HG02840 (cell line): ENCODE data around the gene PCIF1.
"Not testable (repeated sequence)": the region's sequence is repeated elsewhere in the genome, so short reads cannot be mapped to it uniquely, and the experiment has no call there.

Source experiments
- ATAC-seq: cut with Tn5 transposase; IDR thresholded peaks from one replicate; pipeline ENCODE4 v1.9.1; 2021; ENCODE audit warnings: mild to moderate bottlenecking, moderate library complexity, moderate number of reproducible peaks; ENCODE audit not compliant: unreplicated experiment, low FRiP score

Gene PCIF1

DNA sequence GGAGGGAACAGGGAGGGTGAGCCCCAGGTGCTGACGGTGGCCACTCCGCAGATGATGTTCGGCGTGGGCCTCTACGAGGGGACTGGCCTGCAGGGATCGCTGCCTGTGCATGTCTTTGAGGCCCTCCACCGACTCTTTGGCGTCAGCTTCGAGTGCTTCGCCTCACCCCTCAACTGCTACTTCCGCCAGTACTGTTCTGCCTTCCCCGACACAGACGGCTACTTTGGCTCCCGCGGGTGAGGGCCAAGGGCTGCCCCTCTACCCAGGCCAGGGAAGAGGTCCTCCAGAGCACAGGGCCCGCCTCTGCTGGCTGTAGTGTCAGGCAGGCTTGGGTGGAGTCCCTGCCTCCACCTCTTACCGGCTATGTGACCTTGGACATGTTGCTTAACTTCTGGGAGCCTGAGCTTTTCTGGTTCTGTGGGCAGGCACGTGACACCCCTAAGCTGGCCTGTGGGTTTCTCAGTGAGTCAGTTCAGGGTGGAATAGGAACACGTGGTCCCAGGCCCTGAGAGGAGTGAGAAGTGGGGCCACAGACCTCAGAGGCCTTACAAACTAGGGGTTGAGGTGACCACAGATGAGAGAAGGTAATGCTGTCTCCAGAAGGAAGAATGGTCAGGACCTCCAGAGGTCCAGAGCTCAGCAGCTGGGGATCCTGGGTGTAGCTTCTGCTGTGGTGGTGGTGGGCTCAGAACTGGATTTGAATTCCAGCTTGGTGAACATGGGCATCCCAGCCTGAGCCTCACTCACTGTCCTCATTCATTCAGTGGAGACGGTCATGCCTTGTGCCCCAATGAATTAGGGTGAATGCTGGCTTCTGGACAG, 11.9 kb downstream of the PCIF1 start:
- ATAC-seq: no peak

DNA sequence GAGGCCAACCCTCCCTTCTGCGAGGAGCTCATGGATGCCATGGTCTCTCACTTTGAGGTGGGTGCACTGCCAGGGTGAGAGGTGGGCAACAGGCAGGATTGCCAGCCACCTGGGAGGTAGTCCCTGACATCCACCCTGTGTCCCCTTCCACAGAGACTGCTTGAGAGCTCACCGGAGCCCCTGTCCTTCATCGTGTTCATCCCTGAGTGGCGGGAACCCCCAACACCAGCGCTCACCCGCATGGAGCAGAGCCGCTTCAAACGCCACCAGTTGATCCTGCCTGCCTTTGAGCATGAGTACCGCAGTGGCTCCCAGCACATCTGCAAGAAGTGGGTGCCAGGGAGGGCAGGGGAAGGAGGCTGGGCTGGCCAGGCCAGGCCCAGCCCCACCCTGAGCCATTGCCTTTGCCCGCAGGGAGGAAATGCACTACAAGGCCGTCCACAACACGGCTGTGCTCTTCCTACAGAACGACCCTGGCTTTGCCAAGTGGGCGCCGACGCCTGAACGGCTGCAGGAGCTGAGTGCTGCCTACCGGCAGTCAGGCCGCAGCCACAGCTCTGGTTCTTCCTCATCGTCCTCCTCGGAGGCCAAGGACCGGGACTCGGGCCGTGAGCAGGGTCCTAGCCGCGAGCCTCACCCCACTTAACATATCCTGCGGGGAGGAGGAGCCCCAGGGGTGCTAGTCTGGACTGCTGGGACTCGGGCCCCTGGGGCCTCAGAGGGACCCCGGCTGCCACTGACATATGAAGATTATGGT, 12.8 kb downstream of the PCIF1 start:
- no peak for ATAC-seq

DNA sequence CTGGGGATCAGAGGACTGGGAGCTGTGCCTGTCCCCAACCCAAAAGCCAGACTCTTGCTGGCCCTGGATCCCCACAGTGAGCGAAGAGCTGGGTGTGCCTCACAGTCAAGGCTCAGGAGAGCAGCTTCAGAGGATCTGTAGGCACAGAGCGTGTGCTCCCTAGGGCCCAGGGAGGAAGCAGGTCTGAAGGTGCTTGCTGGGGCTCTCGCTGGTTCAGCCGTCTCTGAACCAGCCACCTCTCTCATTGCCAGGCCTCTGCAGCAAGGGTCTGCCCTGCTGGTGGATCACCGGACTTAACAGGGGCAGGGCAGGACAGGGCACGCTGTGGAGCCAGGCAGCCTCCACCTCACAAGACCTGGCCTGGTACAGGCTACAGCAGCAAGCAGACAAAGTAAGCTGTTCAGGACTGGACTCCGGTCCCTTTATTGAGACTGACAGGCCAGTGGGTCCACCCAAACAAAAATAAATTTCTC, 13.8 kb downstream of the PCIF1 start:
- no peak for ATAC-seq

DNA sequence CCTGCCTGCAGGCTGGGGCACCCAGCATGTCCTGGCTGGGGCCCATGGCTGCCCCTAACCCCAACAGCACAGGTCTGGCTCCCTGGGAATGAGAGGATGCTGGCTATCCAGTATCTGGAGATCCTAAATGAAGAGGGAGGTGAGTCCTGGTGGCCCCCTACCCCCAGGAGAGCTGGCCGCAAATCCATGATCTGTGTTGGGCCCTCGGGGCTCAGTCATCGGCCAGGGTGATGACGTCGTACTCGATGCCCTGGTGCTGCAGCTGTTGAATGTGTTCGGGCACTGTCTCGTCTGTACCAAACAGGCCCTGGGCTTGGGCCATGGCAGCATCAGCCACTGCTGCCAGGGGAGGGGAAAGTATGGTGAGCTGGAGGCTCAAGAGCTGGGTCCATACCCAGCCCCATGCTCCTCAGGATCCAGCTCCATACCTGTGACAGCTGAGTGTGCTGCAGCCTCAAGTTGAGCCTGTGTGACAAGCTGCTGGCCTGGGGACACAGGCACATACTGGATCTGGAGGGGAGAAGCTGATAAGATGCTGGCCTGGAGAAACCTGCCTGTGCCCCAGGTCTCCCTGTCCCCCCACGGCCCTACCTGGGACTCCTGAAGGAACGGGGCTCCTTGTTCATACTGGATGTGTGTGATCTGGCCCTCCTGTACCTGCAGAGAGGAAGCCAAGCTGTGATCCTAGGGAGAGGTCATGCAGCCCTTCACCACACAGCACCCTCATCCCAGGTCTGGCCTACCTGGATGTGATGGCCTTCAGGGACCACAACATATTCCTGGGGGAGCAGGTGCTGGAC, 14.5 kb downstream of the PCIF1 start:
- ATAC-seq: no peak

DNA sequence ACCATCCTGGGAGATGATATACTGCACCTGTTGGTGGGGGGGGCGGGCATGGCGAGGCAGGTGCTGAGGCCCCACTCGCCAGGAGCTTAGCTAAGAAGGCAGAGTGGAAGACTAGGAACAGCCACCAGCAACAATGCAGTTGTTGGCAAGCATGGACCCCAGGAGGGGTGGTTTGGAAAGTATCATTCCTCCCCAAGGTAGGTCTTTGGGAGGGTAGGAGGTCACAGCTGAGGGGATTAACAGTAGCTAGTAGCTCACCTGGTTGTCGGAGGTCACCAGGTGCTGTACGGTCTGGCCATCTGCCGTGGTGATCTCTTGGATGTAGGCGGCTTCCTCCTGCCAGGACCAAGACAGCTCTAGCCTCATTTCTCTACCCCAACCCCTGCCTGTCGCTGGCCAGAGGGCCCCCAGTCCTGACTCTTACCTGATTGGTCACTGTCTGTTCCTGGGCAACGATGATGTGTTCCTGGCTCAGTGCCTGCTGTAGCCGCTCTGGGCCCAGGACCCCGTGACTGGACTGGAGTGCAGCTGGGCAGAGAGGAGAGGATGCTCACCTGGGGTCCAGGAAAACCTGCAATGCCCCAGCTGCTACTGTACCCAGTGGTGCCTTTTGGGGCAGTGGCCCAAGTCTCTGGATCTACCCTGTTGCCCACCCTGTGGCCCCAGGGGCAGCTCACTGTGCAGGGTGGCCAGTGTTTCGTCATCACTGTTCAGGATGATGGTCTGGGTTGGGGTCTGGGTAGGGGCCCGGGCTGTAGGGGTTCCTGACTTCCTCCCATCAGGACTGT, 15.3 kb downstream of the PCIF1 start:
- no peak for ATAC-seq

DNA sequence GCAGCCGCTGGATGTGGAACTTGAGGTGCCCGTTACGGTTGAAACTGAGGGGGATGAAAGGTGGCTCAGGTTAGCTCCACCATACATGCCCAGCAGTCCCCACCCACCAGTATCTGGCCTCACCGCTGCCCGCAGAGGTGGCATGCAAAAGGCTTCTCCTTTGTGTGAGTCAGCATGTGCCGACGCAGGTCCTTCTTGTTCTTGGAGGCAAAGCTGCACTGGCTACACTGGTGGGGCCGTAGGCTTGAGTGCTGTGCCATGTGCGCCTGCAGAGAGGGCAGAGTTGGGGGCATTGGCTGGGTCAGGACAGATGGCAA, 15.8 kb downstream of the PCIF1 start:
- no peak for ATAC-seq

DNA sequence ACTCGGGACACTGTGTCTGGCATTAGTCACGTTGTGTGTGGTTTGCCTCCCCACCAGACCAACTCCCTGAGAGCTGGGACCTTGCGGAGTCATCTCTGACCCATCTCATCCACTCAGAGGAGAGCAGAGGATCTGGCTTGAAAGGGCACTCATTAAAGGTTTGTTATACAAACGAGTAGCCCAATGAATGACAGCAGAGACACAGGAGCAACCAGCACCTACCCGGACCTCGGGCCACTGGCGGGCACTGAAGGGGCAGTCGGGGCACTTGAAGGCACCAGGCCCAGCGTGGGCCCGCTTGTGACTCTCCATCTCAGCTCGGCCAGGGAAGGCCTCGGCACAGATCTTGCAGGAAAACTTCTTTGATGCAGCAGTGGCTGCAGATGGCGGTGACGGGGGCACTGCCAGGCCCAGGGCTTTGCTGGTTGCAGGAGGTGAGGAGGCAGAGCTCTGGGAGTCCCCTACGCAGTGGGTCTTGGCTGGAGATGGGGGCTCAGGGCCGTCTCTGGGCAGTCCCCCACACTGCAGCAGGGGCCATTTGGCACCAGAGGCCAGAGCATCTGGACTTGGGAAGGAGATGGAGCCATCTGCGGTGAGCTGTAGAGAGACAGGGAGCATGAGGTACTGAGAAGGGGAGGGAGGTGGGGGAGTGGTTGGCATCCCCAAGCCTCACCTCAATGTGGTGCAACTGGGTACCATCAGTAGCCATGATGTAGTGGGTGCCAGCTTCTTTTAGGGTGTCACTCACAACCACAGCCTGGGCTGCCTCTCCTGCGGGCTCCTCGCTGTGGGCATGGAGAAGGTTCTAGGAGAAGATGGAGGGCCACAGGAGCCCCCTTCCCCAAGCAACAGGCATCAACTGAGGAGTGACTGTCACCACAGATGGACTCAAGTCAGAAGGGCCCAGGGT, 17.7 kb downstream of the PCIF1 start:
- no peak for ATAC-seq

DNA sequence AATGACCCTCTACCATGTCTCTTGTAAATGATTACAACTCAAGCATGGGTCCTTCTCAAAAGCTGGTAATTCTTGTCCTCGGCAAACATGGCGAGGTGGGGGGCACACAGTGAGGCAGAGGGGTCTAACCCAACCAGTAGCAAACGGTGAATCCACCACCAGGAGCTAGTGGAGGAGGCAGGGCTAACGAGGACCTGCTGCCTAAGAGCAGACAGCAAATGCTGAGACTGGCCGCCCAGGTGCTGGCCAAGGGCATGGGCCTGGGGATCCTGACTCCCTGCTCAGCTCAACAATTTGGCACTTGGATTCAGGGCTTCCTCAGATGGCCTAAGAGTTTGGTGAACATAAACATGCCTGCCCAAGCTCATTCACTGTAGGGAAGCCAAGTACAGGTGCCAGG, 18.4 kb downstream of the PCIF1 start:
- ATAC-seq: no peak

DNA sequence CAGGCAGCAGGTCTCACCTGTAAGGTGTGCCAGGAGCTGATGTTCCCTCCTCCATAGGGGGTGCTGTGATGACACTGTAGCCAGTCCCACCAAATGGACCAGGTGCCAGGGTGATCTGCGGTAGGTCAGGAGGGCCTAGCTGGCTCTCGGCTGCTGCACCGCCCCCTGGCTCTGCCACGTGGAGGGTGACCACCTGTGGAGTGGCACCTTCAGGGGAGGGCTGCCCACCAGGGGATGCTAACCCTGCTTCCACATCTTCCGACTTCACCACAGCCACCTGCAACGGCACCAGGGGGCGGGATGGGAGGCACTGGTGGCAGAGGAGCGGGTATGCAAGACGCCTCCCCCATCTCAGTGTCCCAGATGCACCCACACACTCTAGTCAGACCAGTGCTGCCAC, 19.2 kb downstream of the PCIF1 start:
- ATAC-seq: no peak

DNA sequence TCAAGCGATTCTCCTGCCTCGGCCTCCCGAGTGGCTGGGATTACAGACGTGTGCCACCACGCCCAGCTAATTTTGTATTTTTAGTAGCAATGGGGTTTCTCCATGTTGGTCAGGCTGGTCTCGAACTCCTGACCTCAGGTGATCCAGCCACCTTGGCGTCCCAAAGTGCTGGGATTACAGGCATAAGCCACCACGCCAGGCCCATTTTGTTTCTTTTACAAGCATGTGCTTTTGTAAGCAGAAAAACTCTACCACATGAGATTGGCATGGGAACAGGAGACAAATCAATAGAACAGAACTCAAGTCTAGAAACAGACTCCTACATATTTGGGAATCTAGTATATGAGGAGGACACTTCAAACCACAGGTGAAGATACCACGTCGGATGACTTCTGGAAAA, 21.8 kb downstream of the PCIF1 start:
- ATAC-seq: not testable (repeated sequence)

DNA sequence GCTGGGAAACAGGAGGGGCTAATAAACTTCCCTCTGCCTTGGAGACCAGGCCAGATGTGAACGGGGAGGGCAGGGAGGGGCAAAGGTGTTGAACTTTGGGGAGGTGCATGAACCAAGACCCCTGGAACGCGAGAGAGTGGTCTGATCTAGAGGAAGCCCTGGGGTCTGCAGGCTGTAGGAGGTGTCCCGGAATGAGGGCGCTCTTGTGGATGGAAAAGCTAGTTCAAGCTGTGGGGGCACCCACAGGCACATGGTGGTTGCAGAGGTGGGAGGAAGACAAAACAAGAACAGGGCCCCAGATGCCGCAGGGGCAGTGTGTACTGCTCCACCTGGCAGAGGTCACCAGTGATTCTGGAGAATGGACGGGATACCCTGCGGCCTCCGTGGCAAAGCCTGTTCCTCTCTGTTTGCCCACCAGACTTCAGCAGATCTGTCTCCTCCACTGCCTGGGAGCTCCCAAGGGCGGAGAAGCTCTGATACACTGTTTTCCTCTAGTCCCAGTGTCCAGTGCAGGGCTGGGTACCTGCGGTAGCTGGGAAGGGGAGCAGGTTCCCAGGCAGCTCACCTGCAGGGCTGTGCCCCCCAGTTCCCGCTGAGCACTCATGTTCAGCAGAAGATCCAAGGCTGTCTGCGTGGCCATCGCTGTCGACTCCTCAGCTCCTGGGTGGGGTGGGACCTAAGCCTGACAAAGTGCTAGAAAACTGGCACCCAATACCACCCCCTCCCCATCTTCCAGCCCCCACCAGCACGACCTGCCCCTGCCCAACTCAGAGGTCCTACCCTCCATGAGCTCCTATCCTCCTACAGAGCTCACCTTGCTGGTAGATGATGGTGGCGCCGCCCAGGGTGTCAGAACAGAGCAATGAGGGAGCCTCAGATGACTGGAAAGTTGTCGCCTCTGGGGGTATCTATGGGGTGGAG, 22.8 kb downstream of the PCIF1 start:
- no peak for ATAC-seq

DNA sequence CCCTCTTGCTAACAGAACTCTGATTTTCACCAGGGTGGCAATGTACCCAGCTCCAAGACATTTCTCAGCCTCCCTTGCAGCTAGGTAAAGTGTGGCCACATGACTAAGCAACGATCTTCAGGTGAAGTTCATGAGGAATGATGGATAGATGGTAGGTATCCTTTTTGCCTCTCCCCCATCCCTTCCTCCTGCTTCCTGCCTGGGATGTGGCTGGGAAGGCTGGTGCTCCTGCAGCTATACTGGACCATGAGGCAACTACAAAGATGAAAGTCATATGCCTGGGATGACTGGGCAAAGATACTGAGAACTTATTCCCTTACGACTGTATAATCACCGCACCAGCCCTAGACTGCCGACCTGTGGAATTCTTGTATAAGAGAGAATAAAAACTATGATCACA, 24.1 kb downstream of the PCIF1 start:
- no peak for ATAC-seq

DNA sequence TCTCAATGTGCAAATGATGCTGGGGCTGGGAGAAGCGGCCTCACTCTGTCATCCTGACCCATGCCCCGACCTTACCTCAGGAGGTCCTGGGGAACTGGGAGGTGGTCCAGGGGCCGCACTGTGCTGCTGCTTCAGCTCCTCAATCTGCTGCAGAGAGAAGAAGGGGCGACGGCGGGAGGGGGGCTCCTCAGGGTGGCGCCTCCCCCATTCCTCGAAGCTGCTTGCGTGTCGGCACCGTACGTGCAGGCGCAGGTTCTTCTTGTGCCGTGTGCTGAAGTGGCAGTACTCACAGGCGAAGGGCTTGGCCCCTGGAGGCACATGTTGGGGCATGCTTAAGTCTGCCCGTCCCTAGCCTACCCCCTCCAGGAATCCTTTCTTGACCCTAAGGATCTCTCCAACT, 24.6 kb downstream of the PCIF1 start:
- no peak for ATAC-seq

DNA sequence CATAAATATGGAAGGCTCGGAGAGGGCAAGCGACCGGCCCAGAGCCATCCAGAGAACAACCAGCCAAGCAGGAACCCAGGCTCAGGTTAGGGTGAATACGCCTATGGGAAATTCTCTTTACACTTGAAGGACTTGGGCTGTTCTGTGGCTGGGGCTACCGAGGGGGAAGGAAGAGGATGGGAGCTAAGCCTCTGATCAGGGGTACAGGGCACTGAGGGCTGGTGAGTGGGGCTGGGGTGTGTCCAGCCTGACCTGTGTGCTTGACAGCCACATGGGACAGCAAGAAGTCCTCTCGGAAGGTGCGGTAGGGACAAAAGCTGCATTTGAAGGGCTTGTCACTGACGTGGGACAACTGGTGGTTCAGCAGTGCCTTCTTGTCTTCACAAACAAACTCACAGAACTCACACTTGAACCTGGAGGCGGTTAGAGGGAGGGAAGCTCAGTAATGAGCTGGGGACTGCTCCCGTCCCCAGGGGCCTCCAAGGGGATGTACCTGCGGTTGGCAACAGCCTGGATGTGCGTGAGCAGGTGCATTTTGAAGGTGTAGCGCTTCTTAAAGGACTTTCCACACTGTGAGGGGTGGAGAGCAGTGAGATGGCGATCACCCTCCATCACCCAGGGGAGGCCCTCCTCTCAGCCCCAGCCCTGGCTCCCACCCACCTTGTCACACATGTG, 25.6 kb downstream of the PCIF1 start:
- no peak for ATAC-seq

DNA sequence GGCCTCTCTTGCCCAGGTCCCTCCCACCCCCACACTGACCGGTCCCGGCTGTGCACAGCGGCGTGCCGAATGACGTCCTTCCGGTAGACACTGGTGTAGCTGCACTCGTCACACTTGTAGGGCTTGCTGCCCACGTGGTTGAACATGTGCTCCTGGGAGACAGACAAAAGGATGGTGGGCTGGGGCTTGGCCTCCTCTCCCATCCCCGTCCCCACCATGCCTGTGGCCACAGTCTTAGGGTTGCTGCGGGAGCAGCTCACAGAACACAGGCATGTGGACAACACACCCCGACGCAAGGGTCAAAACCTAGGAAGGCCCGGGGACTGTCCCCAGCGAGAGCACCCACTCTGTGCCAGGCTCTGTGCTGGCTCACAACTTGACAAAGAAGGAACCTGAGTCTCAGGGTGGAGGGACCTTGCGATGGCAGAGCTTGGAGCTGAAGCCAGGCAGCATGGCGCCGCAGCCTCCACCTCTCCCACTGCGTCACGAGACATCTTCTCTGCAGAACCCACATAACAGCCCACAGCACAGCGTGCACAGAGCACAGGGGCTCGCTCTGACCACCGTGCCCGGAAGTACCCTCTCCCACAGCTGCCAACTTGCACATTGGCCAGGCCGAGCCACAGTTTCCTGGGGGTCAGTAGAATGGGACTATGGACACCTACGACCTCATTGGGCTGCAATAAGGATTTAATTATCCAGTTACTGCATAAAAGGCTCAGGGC, 27.7 kb downstream of the PCIF1 start:
- no peak for ATAC-seq

DNA sequence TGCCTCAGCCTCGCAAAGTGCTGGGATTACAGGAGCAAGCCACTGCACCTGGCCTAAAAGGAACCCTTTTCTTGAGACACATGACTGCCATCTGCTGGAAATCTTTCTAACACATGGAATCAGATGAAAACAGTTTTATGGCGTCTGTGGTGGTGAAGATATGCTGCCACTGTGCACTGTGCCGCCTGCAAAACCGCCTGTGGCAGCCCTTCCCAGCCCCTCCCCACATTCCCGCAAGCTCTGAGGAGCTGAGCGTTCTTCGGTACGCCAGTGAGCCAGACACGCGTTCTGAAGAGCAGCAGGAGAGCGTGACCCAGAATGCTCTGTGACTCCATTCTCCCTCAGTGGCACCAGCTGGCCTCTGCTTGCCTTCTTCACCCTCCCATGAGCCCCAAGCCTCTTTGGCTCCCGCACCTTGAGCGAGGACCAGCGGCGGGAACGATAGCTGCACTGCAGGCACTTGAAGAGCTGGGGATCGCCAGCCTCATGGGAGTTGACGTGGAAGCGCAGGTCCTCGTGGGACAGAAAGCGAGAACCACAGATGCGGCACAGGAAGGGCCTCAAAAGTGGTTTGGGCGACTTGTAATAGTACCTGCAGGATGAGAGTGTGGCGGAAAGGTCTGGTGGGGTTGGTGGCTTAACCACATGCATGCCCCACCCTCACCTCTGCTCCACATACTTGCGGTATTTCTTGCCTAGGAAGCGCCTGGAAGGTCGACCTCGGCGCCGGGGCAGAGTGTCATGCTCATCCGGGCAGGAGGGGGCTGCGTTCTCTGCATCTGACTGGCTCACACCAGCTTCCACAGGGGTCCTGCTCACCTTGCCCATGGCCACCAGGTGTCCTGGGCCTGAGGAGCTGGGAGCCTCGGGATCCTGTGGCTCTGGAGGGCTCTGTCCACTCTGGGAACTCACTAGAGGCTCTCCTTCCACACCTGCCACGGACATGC, 28.8 kb downstream of the PCIF1 start:
- no peak for ATAC-seq
